Mammary epithelial cell (primary cell): ENCODE data around the gene PKD1L1.

ENCODE experiments used
- EZH2 ChIP-seq: IDR thresholded peaks from 2 replicates; pipeline ENCODE4 v1.6.1; 2012; ENCODE audit warnings: low read length, inconsistent platforms, borderline replicate concordance
- TF ChIP-seq, protein P1 (sequence below), 2 donors: IDR thresholded peaks in 1 of 2; conservative IDR thresholded peaks in 1 of 2; 2 replicates each; pipeline ENCODE4 v1.5.1; 2011 to 2012; ENCODE audit warnings: inconsistent platforms in 2 of 2, low read length in 2 of 2, mild to moderate bottlenecking in 2 of 2, control low read depth in 1 of 2, low read depth in 1 of 2; ENCODE audit not compliant: insufficient read depth in 1 of 2; ENCODE audit errors: extremely low read depth in 1 of 2

DNA sequence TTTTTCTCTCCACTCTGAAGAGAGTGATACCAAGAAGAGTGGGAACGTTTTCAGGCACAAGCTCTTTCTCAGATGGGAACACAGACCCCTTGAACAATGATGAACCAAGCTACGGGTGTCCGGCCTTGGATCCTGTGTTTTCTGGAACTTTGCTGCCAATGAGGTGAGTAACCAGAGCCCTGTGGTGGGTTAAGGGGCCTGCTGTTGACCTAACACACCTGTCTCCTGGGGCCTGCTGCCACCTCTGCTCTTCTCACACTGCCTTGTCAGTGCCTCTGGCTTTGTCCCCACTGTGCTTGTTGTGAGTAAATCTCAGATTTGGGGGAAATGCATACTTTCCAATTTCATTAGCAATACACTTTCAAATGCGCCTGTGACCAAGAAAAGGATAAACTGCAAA, 1.4 kb upstream of the PKD1L1 start:
- TF ChIP-seq, protein P1, sequence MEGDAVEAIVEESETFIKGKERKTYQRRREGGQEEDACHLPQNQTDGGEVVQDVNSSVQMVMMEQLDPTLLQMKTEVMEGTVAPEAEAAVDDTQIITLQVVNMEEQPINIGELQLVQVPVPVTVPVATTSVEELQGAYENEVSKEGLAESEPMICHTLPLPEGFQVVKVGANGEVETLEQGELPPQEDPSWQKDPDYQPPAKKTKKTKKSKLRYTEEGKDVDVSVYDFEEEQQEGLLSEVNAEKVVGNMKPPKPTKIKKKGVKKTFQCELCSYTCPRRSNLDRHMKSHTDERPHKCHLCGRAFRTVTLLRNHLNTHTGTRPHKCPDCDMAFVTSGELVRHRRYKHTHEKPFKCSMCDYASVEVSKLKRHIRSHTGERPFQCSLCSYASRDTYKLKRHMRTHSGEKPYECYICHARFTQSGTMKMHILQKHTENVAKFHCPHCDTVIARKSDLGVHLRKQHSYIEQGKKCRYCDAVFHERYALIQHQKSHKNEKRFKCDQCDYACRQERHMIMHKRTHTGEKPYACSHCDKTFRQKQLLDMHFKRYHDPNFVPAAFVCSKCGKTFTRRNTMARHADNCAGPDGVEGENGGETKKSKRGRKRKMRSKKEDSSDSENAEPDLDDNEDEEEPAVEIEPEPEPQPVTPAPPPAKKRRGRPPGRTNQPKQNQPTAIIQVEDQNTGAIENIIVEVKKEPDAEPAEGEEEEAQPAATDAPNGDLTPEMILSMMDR (conservative IDR thresholded peaks at IDR 0.05 in 1 of 2, IDR thresholded peaks at IDR 0.05 in 1 of 2; ENCODE audit: extremely low read depth in 1 of 2, insufficient read depth in 1 of 2, low read depth in 1 of 2, low read length in 2 of 2), result no peak
- TF ChIP-seq EZH2, result no peak
